GM12873 (cell line): Measurements from ENCODE around the gene PLA2G2A.

Experiments
- TF ChIP-seq, protein P1 (sequence below): IDR thresholded peaks from 2 replicates; pipeline ENCODE4 v1.5.1; 2012; ENCODE audit warnings: low read depth, mild to moderate bottlenecking, moderate library complexity, low read length, control low read depth; ENCODE audit not compliant: insufficient read depth; ENCODE audit errors: missing control alignments

Gene PLA2G2A

DNA sequence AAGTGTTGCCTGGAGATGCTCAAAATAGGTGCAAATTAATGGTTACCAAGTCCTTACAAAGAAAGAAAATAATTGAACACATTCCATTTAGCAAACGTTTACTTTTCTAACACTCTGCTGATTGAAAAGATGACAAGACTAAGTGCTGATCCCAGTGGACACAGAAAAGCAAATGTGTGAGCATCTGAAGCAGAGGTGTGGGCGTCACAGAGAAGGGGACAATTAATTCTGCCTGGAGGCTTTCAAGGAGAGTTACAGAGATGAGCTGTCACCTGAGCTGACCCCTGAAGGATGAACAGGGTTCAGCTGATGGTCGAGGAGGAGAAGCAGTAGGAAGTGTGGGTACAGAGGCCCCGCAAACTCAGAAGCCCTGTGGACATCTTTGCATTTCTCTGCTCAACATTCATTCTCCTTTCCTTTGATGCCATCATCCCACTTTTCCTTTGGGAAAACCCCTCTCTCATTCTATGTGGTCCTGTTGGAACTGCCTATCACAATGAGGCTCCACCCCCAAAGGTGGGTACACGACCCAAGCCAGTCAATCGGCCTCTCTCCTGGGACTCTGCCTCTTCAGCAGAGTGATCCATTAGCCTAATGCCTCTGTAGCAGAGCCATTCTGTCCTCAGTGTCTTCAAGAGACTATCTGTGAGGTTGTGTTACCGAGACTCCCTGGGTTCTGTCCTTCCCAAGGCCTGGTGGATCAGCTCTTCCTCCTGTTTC, 38.8 kb downstream of the PLA2G2A start:
- TF ChIP-seq, protein P1, sequence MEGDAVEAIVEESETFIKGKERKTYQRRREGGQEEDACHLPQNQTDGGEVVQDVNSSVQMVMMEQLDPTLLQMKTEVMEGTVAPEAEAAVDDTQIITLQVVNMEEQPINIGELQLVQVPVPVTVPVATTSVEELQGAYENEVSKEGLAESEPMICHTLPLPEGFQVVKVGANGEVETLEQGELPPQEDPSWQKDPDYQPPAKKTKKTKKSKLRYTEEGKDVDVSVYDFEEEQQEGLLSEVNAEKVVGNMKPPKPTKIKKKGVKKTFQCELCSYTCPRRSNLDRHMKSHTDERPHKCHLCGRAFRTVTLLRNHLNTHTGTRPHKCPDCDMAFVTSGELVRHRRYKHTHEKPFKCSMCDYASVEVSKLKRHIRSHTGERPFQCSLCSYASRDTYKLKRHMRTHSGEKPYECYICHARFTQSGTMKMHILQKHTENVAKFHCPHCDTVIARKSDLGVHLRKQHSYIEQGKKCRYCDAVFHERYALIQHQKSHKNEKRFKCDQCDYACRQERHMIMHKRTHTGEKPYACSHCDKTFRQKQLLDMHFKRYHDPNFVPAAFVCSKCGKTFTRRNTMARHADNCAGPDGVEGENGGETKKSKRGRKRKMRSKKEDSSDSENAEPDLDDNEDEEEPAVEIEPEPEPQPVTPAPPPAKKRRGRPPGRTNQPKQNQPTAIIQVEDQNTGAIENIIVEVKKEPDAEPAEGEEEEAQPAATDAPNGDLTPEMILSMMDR: no peak

DNA sequence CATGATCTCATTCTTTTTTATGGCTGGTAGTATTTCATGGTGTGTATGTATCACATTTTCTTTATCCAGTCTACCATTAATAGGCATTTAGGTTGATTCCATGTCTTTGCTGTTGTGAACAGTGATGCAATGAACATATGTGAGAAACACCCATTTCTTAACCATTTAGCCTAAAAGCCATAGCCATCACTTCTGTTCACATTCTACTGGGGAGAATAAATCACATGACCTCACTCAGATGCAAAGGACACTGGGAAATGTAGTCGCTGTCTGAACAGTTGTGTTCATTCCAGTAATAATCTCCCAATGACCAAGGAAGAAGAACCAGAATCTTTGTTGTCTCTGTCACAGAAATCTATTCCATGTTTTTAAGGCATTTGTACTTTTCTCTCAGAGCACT, 40.9 kb downstream of the PLA2G2A start:
- TF ChIP-seq, protein P1: no peak

DNA sequence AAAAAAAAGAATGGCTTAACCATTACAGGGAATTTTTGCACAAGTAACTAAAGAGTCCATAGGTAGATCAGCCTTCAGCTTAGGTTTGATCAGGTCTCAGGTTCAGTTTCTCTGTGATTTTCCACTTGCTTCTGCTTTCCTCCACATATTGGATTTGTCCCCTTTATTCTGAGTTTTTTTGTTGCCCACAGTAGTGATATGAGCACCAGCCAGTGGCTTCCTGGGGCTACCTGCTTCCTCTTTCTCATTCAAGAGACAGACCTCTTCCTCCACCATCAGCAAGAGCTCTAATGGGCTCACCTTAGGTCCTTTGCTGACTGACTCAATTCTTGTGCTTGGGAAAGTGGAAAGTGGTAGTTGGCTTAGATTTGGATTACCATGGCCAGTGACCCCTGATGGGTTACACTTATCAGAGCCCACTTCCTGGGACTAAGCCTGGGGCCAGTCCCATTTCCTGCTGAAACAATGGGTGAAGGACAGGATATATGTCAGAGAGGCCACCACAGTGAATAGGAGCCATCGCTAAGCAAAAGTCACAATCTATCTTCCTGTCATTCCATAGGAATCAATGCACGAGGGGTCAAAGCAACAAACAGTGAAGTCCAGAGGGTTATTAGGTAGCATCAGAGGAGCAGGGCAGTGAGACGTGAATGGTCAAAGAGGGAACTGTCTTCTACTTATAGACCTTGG, 43.2 kb downstream of the PLA2G2A start:
- TF ChIP-seq, protein P1: no peak

DNA sequence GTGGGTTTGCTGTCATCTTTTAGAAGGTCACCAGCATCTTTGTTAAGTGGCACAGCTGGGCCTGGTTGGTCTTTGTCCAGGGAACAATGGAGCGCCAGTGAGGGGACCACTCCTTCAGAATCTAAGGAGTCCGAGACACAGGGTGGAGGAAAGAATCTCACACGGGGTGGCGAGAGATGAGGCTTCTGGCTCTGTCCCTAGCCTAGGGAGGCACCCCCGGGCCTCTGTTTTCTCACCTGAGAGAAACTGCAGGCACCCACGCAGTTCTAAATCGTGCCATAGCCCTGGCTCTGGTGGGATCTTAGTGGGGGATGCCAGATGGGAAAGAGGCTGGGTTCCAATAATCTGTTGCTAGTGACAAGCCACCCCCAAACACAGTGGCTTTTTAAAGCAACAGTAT, 45.1 kb downstream of the PLA2G2A start:
- TF ChIP-seq, protein P1: no peak

DNA sequence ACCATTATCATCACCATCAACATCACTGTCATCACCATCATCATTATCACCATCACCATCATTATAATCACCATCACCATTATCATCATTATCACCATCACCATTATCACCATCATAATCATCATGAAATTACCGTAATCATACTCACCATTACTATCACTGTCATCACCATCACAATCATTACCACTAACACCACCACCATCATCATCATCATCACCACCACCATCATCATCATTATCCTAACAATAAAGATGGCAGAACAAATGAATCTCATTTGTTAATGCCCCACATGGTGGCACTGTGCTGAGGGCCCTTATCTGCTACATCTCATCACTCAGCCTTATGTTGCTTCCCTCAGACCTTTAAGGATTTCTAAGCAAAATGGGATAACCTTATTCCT, 46.6 kb downstream of the PLA2G2A start:
- TF ChIP-seq, protein P1: no peak

DNA sequence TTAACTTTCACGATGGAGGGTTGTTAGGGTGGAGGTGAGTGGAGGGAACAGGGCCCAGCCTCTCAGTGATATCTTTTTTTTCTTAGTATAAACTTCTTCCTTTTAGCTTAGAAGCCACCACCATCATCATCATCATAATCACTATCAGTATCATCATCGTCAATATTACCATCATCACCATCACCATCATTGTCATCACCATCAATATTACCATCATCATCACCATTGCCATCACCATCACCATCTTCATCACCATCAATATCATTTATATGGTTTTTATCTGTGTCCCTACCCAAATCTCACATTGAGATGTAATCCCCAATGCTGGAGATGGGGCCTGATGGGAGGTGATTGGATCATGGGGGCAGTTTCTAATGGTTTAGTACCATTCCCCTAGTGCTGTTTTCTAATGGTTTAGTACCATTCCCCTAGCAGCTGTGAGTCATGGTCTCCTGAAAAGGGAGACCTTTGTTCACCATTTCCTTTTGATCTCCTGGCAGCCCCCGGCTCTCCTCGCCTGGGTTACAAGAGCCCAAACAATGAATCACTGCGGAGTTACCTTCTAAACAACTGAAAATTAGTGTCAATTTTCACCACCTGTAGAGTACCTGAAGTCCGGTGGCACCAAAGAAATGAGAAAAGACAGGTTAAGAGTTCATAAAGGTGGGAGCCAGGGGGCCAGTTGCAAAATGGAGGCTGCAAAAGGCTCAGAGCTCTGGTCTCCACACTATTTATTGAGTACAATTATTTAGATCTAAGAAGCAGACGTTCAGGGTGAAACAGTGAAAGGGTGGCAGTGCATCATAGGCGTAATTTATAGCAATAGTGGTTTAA, 52.9 kb downstream of the PLA2G2A start:
- TF ChIP-seq, protein P1: no peak
